Activated T-cell treated with anti-CD3 and anti-CD28 coated beads for 24 hours (primary cell): ENCODE results near the gene NXF3.
"Not testable (repeated sequence)": the region's sequence is repeated elsewhere in the genome, so short reads cannot be mapped to it uniquely, and the experiment has no call there.

Experiments used
- DNase-seq: peaks from one replicate; pipeline ENCODE4 v3.0.0-alpha.2; 2020; ENCODE audit warnings: low read depth

Gene NXF3

GRCh38 chrX:103092942-103093341 is at the start of gene NXF3:
Gene NXF3, minus strand, starts transcription at chrX:103093143. Its CDS starts 120 bp downstream, at chrX:103093023.
- DNase-seq: no peak

DNA sequence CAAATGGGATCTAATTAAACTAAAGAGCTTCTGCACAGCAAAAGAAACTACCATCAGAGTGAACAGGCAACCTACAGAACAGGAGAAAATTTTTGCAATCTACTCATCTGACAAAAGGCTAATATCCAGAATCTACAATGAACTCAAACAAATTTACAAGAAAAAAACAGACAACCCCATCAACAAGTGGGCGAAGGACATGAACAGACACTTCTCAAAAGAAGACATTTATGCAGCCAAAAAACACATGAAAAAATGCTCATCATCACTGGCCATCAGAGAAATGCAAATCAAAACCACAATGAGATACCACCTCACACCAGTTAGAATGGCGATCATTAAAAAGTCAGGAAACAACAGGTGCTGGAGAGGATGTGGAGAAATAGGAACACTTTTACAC is 43.6 kb upstream of the NXF3 start:
- not testable (repeated sequence) for DNase-seq

- DNase-seq: no peak
Measured at GRCh38 chrX:103124284-103124683, 31.3 kb upstream of the NXF3 start.

DNA sequence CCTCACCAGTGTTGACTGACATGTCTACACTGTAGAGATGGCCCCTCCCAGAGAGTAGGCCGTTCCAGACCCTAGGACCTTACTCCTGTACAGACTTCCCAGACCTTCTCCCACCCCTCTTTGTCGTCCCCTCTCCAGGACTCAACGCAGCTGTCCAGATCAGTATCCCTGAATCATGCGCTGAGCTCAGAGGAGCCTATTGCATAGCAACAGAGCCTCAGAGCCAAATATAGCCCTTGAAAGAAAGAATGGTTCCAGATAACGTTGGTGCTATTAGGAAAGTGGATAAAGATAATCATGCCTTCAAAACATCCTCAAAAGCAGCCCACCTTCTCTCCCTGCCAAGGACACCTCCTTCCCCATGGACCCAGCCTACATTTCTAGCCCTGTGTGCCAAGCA is 27.8 kb upstream of the NXF3 start:
- DNase-seq: no peak

DNA sequence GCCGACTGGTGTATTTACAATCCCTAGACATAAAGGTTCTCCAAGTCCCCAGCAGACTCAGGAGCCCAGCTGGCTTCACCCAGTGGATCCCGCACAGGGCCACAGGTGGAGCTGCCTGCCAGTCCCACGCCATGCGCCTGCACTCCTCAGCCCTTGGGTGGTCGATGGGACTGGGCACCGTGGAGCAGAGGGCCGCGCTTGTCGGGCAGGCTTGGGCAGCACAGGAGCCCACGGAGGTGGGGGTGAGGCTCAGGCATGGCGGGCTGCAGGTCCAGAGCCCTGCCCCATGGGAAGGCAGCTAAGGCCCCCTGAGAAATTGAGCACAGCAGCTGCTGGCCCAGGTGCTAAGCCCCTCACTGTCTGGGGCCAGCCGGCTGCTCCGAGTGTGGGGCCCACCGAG is 24.0 kb upstream of the NXF3 start:
- DNase-seq: not testable (repeated sequence)

- not testable (repeated sequence) for DNase-seq
Measured at GRCh38 chrX:103109497-103109896, 16.6 kb upstream of the NXF3 start.

DNA sequence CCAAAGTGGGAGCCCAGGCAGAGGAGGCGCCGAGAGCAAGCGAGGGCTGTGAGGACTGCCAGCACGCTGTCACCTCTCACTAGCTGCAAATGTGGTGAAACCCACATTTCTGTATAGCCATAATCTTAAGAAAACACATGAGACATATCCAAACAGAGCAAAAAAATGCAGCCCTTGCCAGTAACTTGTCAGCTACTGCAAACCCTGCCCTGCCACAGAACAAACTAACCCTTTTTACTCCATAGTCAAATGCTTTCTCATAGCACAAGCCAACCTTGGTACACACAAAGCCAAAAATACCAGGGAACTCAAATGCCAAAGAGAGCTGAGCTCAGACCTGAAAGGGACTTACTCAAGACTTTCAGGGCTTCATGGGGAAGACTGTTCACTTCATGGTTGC is 14.9 kb upstream of the NXF3 start:
- no peak for DNase-seq

DNA sequence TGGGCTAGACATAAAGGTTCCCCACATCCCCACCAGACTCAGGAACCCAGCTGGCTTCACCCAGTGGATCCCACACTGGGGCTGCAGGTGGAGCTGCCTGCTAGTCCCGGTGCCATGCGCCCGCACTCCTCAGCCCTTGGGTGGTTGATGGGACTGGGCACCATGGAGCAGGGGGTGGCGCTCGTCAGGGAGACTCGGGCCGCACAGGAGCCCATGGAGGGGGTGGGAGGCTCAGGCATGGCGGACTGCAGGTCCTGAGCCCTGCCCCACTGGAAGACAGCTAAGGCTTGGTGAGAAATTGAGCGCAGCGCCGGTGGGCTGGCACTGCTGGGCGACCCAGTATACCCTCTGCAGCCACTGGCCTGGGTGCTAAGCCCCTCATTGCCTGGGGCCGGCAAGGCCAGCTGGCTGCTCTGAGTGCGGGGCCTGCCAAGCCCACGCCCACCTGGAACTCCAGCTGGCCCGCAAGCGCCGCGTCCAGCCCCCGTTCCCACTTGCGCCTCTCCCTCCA is 14.3 kb upstream of the NXF3 start:
- DNase-seq: not testable (repeated sequence)

DNA sequence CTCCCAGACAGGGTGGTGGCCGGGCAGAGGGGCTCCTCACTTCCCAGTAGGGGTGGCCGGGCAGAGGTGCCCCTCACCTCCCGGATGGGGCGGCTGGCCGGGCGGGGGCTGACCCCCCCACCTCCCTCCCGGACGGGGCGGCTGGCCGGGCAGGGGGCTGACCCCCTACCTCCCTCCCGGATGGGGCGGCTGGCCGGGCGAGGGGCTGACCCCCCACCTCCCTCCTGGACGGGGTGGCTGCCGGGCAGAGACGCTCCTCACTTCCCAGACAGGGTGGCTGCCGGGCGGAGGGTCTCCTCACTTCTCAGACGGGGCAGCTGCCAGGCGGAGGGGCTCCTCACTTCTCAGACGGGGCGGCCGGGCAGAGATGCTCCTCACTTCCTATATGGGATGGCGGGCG is 11.4 kb upstream of the NXF3 start:
- DNase-seq: not testable (repeated sequence)

DNA sequence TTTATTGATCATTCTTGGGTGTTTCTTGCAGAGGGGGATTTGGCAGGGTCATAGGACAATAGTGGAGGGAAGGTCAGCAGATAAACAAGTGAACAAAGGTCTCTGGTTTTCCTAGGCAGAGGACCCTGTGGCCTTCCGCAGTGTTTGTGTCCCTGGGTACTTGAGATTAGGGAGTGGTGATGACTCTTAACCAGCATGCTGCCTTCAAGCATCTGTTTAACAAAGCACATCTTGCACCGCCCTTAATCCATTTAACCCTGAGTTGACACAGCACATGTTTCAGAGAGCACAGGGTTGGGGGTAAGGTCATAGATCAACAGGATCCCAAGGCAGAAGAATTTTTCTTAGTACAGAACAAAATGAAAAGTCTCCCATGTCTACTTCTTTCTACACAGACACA is 10.9 kb upstream of the NXF3 start:
- not testable (repeated sequence) for DNase-seq

DNA sequence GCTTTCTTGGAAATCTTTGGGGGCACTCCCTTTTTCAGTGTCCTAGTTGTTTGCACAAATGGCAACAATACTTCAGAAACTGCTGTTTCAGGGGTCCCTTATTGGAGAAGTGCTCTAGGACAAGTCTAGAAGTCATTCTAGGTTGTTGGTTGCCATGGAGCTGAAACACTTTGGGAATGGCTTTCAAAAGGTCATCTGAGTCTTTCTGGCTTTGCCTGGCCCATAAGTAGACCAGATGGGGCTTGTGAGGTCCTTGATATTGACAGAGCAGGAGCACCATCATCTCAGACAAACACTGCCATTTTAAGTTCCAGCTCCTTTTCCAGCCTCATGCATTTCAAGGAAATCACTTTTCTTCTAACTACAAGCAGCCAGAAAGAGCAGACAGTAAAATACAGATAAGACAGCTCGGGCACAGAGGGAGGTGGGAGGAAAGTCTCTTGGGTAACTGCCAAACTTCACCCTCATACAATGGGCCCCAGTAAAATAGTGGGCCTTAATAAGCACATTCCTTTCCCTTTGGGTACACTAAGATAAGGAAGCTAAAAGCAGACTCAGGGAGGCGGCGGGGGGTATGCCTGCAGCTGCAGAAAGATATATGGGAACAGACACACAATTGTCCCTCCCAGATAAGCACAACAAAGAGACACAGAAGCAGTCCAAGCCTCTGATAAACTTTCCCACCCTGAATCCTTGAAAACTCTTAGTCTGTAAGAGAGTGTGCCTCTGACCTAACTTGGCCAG is 8.5 kb upstream of the NXF3 start:
- no peak for DNase-seq

GRCh38 chrX:103100484-103100883 is 7.5 kb upstream of the NXF3 start:
- no peak for DNase-seq

DNA sequence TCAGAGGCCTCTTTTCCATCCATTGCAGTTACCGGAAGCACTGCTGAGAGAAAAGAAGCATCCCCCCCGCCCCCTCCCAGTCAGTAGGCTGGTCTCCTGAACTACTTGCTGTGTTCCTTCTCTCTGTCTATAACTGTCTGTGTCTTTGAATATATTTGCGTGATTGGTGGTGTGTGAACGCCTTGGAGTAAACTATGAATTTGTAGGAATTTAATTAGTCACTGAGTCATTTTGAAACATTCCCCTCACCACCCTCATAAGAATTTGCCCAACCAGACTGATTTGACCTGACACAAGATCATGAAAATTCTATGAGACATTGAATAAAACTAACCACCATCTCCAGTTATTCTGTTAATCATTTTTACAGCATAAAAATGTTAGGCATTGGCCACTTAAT is 6.7 kb upstream of the NXF3 start:
- no peak for DNase-seq

GRCh38 chrX:103098488-103098887 is 5.5 kb upstream of the NXF3 start:
- no peak for DNase-seq

DNA sequence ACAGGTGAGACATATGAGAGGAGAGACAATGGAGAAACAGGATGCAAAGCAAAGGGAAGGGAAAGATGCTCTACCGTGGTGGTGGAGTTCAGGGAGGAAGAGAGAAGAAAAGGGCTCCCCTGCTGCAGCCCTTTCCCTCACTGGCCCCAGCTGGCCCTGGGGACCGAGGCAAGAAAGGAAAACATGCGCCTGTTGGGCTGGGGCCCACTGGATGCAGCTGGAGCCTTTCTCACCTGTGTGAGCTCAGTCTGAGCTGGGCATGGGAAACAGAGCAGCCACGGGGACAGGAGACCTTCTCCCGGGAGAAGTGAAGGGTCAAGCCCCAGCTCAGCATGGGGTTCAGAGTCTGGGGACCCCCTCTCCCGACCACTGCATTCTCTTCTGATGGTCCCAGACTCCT is 11.9 kb downstream of the NXF3 start:
- DNase-seq: no peak

GRCh38 chrX:103073467-103073866 is 19.5 kb downstream of the NXF3 start:
- no peak for DNase-seq

GRCh38 chrX:103066606-103067005 is 26.3 kb downstream of the NXF3 start:
- DNase-seq: no peak

- no peak for DNase-seq
Measured at GRCh38 chrX:103063918-103064434, 29.0 kb downstream of the NXF3 start, which contains the start of gene BEX1. Gene BEX1, minus strand, starts transcription at chrX:103064171. Its CDS starts 897 bp downstream, at chrX:103063274.

GRCh38 chrX:103063191-103063845 is 29.6 kb downstream of the NXF3 start:
- no peak for DNase-seq

DNA sequence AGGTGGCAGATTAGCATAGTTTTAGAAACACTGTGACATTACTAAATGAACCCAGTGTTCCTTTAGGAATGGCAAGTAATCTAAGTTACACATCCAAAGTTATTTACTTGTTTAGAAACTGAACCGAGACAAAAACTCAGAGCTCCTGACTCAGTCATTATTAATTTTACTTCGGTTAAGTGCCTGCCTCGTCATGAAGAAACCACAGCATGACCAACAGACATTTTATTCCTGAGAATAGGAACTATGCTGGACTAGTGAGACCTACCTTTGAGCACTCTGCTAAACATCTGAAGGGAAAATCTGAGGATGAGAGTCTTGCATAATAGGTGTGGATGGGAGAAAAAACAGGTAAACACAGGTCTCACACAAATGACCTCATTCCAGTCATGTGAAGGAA is 31.5 kb downstream of the NXF3 start:
- DNase-seq: no peak

DNA sequence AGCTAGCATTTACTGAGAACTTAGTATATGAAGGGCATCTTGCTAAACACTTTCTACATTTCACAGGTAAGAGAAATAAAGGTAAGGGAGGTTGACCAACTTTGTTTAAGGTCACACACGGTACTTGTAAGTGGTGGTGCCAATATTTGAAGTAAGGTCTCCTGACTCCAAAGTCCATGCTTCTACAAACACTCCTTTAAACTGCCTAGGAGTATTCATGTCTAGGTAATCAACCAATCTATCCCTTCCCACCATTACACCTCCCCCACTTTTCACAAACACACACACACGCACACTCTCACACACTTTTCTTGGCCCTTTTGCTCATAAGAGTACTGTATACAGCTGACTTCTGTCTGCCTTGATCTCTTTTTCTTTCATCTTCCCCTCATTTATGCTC is 36.0 kb downstream of the NXF3 start:
- DNase-seq: no peak

- DNase-seq: no peak
Measured at GRCh38 chrX:103052625-103053024, 40.3 kb downstream of the NXF3 start.

GRCh38 chrX:103051260-103051789 is 41.6 kb downstream of the NXF3 start:
- DNase-seq: no peak
